ENCODE data around the gene SUSD4.

The SUSD4 gene

GRCh38 chr1:223175032-223175431, 188.9 kb downstream of the SUSD4 start:
- no peak for DNase-seq
